Measurements from ENCODE around the gene AHI1.

Gene AHI1

DNA sequence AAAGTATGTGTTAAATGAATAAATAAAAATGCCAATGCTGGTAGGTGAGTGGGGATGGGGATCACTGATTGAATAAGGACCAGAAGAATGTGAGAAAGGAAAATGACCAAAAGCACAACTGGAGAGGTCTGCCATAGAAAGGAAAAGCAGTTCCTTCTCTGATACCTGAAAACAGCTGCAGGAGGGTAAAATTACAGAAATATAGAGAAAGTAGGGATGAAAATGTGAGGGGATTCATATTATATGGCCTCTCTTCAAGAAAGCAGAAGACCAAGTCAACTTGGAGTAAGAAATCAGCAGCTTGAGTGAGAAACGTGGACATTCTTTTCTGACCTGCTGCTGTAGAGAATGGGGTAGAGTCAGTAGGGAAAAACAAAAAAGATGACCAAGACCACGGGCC is 191.4 kb downstream of the AHI1 start:
- DNase-seq (ENCODE audit: low spot score): no peak
- no peak for TF ChIP-seq CTCF (IDR thresholded peaks at IDR 0.05; ENCODE audit: borderline replicate concordance, control extremely low read depth, extremely low read depth, insufficient read depth, missing control alignments)
- in situ Hi-C loops (cut with MboI; ENCODE audit: low sequenced_read_pairs, unreplicated experiment): no loop called here

- DNase-seq (ENCODE audit: low spot score): no peak
- TF ChIP-seq CTCF (IDR thresholded peaks at IDR 0.05; ENCODE audit: borderline replicate concordance, control extremely low read depth, extremely low read depth, insufficient read depth, missing control alignments): no peak
- in situ Hi-C loops (cut with MboI; ENCODE audit: low sequenced_read_pairs, unreplicated experiment): no loop called here
Measured at GRCh38 chr6:135305684-135306083, 191.9 kb downstream of the AHI1 start.

GRCh38 chr6:135304883-135305282 is 192.7 kb downstream of the AHI1 start:
- DNase-seq (ENCODE audit: low spot score): no peak
- no peak for TF ChIP-seq CTCF (IDR thresholded peaks at IDR 0.05; ENCODE audit: borderline replicate concordance, control extremely low read depth, extremely low read depth, insufficient read depth, missing control alignments)
- in situ Hi-C loops (cut with MboI; ENCODE audit: low sequenced_read_pairs, unreplicated experiment): no loop called here

GRCh38 chr6:135301304-135301703 is 196.2 kb downstream of the AHI1 start:
- no peak for TF ChIP-seq CTCF (IDR thresholded peaks at IDR 0.05; ENCODE audit: borderline replicate concordance, control extremely low read depth, extremely low read depth, insufficient read depth, missing control alignments)
- in situ Hi-C loops (cut with MboI; ENCODE audit: low sequenced_read_pairs, unreplicated experiment): no loop called here
- no peak for DNase-seq (ENCODE audit: low spot score)

DNA sequence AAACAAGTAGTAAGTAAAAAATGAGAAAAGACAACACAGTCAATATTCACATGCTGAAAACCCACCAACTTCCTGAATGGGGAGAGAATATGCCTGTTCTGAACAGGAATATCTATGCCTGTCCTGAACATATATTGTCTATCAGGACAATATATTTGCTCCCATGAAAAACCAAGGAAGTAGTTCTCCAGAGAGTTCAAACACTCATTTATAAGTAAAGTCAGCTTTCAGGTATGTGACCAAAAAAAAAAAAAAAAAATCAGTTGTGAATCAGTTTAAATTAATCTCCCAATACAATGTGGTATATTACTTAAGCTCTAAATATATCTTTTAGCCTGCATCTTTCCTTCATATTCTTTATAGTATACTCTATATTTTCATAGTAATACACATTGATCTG is 197.0 kb downstream of the AHI1 start:
- no peak for TF ChIP-seq CTCF (IDR thresholded peaks at IDR 0.05; ENCODE audit: borderline replicate concordance, control extremely low read depth, extremely low read depth, insufficient read depth, missing control alignments)
- in situ Hi-C loops (cut with MboI; ENCODE audit: low sequenced_read_pairs, unreplicated experiment): no loop called here
- no peak for DNase-seq (ENCODE audit: low spot score)

DNA sequence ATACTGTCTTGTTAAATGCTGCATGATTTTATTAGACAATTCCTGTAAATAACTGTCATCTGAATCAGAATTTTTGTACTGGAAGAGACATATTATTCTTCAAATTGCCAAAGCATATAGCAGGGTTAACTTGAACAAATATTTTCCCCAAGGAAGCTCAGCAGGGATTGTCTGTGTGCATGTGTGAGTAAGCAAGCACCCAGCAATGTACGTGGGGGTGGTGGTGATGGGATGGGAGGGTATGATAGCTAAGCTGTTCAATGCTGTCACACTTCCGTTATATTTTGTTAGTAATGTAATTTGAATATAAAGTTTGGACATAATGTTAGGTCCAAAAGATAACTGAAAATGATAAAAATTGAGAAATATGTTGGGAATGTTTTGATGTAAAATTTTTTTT is 198.3 kb downstream of the AHI1 start:
- TF ChIP-seq CTCF (IDR thresholded peaks at IDR 0.05; ENCODE audit: borderline replicate concordance, control extremely low read depth, extremely low read depth, insufficient read depth, missing control alignments): no peak
- DNase-seq (ENCODE audit: low spot score): no peak
- in situ Hi-C loops (cut with MboI; ENCODE audit: low sequenced_read_pairs, unreplicated experiment): no loop called here

DNA sequence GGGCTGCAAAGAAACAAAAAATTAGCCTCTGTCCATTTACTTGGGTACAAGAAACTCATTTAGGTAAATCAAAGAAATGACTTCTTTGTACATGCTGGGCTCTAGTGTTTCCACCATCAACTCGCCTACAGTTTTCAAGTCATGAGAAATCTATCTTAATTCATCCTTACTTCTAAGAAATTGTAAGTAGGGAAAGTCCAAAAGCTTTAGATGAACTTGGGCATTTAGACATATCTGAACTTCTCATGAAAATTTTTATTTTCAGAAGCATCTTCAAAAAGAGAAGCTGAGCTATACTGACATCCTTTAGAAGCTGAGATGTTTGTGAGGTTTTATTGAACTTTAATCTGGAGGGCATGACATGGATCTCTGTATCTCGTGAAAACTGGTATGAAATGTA is 199.1 kb downstream of the AHI1 start:
- in situ Hi-C loops (cut with MboI; ENCODE audit: low sequenced_read_pairs, unreplicated experiment): no loop called here
- DNase-seq (ENCODE audit: low spot score): no peak
- no peak for TF ChIP-seq CTCF (IDR thresholded peaks at IDR 0.05; ENCODE audit: borderline replicate concordance, control extremely low read depth, extremely low read depth, insufficient read depth, missing control alignments)
